GM18868 (cell line): ENCODE measurements around the gene FHIT.

Source experiments
- ATAC-seq: cut with Tn5 transposase; IDR thresholded peaks from one replicate; pipeline ENCODE4 v1.9.1; 2021; ENCODE audit warnings: mild to moderate bottlenecking, moderate library complexity; ENCODE audit not compliant: unreplicated experiment

Gene FHIT

DNA sequence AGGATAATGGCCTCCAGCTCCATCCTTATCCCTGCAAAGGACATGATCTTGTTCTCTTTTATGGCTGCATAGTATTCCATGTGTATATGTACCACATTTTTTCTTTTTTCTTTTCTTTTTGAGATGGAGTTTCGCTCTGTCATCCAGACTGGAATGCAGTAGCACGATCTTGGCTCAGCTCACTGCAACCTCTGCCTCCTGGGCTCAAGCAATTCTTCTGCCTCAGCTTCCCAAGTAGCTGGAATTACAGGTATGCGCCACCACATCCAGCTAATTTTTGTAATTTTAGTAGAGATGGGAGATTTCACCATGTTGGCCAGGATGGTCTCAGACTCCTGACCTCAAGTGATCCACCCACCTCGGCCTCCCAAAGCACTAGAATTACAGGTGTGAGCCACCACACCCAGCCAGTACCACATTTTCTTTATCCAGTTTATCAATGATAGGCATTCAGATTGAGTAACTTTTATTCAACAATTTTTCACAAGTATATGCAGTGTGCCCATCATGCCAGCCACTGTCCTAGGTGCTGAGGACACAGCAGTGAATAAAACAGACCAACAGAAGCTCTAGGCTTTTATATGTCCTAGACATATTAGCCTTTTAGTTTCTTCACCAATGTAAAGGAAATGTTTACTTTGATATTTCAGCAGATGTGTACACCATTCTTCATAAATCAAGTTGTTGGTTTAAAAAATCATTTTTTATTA, 815.2 kb downstream of the FHIT start:
- no peak for ATAC-seq

DNA sequence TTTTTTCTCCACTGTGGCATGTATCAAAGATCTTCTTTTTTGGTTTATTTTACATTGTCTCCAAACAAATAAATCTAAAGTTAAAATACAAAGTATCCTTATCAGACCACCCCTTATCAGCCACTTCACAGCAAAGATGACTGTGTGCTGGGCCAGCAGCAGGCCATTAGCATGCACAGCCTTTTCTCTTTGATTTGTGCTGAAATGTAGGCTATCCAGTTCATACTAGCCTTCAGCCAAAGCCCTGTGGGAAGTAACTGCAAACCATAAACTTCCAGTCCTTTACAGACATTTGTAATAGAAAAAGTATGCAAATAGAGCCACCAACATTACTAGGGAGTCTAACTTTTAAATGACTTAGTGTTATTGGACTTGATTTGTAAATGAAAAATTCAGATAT, 816.3 kb downstream of the FHIT start:
- ATAC-seq, result no peak

DNA sequence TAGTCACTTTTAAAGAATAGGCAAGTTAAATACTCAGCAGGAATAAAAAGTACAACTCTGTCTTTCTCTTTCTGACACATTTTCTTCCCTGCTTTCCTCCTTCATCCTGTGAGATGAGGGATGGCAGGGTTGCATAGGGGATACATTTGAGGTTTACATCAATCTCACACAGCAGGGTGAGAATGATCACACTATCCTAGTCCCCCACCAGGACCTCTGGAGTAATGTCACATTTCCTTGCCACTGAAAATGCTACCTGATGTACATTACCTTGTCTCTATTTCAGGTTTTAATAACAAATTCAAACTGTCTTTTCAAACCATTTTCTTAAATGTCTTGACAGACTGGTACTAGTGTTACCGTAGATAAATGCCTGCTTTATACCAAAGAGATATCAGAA, 816.9 kb downstream of the FHIT start:
- no peak for ATAC-seq

DNA sequence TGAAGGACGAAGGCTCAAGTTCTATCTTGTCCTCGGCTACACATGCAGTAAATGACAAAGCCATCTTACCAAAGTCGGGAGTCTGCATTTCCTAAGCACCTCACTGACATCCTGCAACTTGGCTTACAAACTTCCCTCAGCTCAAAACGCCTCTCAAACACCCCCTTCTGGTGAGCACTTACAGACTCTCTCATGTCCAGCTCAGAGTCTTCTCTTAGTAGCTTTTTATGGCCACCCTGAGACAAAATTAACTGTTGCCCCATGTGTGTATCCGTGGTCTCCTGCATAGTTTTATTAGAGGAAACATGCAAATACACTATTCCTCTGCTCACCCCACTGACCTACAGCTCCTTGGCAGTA, 819.7 kb downstream of the FHIT start:
- no peak for ATAC-seq

DNA sequence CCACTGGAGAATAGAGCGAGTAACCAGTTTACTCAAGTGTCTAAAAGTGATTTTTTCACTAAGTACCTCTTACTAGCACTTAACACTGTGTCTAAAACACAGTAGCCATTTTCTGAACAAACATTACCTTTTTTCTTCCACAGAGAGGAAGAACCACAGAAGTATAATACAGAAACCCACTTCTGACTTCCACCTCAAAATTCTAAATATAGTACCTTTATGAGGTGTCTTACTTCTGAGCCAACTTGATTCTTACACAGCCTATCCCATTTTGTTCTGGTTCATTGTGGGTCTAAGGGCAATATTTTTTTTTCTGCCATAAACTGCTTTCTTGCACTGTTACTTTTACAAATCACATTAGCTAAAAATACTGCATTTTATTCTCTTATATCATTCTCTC, 821.0 kb downstream of the FHIT start:
- no peak for ATAC-seq

DNA sequence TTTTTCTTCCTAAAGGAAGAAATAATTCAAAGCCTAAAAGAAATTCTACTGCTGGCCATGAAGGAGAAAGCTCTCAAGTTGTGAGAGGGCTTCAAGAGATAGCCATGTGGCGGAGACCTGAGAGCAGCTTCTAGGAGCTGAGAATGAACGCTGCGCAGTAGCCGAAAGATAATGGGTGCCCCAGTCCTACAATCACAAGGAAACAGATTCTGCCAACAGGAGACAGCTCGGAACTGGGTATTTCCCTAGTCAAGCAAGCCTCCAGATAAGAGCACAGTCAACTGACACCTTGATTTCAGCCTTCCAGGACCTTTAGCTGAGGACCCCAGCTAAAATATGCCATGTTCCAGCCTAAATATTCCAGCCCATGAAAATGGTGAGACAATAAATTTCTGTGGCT, 824.1 kb downstream of the FHIT start:
- ATAC-seq, result no peak

DNA sequence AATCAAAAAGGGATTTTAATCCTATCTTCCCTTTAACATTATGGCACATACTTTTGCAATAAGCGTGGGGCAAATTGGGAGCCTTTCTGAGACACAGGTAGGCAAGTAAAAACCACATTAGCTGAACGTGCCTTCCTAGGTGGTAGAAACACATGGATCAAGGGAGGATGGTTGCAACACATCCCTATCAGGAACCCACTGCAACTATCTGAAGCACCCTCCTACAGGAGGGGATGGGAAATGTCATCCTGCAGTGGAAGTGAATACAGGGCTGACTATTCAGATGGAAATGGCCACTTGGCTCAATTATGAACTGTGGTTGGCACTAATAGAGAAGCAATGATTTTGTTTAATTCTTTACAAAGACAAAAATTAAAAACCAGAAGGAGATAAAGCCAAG, 826.3 kb downstream of the FHIT start:
- ATAC-seq, result no peak

DNA sequence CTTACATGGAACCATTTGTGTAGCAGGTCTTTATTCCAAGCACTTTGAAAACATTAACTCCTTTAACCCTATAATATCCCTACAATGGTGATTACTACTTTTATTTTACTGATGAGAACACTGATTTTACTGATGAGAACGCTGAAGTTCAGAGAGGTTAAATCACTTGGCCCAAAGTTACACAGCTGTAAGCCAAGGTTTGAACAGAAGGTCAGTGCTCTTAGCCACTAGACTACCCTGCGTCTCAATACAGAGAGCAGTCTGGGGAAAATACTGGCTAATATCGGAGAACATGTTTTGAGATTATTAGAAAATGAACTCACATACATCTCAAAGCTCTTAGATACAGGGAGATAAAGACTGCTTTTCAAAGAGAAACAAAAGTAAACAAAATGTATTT, 827.2 kb downstream of the FHIT start:
- no peak for ATAC-seq

DNA sequence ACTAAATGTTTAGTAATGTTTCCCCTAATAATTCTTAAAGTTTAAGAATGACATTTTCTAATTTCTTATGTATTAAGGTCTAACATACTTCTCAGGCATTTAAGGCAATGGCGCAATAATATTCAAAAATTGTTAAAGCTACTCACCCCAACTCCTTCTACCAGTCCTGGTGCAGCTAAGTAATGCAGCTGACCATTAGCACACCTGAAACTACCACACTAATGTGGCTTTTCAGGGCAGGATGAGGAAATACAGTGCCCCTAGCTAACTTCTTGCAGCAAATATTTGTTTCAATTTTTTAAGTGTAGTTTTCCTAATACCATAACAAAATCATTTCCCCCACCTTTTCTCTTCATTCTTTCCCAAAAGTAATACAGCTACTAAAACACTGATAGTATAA, 827.7 kb downstream of the FHIT start:
- ATAC-seq, result no peak

DNA sequence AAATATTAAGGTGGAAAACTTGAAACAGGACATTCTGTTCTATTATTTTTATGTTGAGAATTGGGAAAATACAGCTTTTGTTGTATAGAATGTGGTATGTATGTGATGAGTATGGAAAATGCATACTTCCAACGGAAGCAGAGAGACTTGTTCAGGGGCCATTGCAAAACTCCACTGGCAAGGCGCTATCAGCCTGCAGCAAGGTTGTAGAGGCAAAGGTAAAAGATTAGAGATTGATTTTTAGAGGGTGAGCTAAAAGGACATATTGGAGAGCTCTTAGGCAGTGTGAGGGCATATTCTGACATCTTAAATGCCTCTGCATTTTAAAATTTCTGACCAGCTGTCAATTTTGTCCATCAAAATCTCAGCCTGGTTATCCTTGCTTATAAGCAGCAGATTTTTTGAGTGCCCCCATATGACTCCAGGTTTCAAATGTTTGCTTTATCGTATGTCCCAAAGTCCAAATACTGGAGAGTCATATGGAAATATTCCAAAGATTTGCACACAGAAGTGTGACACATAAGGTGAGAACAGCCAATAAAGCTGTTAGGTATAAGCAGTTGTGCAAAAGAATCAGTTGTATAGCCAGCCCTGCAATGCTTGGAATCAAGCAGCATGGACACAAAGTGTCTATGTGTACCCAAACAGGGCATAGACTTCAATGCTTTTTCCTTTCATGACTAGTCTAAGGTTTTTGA, 829.4 kb downstream of the FHIT start:
- ATAC-seq, result no peak

DNA sequence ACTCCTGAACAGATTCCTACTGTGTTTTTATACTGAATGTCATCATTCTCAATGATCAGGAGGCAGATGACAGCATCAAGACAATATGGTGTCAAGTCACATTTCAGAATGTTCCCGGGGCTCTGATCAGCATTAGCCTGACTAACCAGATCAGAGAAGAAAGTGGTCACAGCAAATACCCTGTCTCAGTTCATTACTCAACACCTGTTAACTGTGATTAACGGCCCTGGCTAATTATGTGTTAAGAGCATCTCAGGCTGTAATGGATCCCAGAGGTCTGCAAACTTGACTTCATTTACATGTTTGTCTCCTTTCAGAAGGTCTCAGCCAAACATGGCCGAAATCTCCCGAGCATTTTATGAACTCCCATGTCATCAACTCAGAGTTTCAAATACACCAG, 833.7 kb downstream of the FHIT start:
- no peak for ATAC-seq

DNA sequence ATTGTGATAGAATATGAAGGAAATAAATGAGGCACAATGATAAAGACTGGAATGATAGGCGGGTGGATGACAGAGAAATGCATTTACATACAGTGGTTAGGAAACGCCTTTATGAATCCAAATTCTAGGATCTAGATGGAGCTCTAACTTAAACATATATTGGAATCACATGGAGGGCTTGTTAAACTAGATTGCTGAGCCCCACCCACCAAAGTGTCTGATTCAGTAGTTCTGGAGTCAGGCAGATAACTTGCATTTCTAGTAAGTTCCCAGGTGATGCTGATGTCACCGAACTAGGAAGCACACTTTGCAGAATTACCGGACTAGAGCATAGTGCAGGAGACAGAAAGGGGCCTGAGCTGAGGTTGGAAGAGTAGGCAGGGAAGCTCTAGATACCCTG, 837.2 kb downstream of the FHIT start:
- no peak for ATAC-seq

DNA sequence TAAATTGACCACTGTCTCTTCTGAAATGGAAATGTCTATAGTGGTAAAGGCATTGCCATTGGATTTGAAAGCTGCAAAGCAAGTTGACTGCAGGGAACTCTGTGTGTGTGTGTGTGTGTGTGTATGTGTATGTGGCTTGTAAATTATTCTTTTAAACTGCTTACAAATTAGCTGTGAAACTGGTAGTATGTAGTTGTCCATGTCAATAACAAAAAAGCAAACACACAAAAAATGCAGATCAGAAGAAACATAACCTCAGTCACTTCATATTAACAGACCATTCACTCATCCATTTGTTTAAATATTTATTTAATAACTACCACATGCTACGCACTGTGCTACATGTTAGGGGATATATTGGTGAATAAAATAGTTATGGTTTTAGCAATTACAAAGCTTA, 837.7 kb downstream of the FHIT start:
- ATAC-seq, result no peak

DNA sequence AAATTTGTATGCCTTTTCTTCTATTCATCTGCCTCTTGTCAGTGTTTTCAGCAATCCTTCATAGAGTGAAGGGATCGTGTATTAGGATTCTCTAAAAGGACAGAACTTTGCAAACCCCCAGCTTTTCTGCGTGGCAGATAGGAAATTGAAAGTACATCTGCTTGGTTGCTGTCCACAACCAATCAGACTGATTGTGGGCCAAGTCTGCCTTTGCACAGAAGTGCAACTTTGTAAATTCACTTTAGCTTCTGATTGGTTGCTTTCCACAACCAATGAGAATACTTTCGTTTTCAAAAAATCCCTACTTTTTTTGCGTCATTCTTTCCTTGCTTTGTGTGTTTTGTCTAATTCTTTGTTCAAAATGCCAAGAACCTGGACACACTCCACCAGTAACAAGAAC, 847.4 kb downstream of the FHIT start:
- no peak for ATAC-seq

DNA sequence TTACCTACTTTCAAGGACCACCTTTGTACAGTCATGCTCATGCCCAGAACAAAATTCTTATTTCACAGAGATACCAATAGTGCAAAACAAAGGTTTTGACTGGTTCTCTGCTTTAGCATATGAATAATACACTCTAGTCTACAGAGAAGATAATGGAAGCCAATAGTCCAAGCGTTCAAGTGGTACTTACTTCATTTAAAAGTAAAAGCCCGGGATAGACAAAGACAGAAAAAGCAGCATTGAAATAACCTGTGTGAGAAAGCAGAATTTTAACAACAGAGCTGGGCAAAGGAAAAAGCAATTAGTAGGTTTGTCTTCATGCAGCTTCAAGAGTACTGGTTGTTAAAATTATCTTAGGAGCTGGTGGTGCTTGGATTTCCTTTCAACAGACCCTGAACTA, 848.3 kb downstream of the FHIT start:
- no peak for ATAC-seq

DNA sequence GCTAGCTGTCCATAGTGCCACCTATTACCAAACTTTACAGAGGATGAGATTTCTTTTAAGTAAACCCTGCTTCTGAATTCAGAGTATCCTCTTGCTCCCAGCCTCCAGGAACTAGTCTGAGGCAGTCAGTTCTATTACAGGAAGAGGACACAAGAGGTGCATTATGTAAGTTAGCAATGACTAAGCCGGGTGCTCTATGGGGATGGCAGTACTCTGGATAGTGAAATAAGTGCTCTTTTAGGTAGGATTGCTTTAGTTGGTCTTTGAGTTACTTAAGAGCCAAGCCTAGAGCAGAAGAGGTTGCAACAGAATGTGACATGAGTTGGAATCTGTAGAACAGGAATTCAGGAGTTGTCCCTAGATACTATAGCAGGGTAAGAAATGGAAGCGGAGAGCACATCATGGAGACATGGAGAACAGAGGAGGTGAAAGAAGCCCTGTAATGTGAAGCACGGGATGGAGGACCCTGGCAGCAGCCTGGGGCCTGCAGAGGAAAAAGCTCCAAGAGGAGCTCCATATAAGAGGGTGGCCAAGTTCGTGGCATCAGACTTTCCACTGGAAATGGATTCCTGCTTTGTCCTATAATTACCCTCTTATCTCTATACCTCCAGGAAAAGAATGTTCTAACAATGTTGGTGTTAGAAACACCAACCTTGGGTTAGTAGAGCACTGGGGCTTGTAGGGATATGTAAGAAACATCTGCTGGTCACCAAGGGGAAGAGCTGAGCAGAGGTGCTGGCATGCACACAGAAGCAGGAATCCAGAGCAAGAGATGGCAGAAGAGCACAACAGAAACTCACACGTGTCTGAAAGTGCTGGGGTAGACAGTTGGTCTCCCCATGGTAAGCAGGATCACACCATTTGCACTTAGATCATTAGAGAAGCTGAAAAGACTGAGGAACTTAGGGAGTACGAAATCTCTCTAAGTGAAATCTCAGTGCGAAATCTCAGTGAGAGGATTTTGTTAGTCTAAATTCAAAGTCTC, 851.1 kb downstream of the FHIT start:
- ATAC-seq, result no peak

DNA sequence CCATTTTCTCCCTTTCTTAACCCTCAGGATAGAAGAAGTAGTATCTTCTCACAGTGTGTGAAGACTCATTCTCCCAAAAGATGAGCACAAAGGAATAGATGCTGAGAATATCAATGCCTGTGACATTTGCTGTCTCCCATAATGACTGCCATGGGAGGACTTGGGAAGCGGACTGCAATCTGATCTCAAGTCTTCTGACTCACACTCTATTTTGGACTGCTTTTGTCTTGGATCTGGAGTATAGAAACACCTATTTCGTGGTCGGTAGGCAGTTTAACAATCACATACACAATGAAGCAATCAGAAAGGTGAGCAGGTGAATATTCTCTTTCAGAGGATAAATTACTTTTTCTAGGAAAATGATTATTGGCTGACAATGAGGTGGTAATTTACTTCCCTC, 852.0 kb downstream of the FHIT start:
- no peak for ATAC-seq

DNA sequence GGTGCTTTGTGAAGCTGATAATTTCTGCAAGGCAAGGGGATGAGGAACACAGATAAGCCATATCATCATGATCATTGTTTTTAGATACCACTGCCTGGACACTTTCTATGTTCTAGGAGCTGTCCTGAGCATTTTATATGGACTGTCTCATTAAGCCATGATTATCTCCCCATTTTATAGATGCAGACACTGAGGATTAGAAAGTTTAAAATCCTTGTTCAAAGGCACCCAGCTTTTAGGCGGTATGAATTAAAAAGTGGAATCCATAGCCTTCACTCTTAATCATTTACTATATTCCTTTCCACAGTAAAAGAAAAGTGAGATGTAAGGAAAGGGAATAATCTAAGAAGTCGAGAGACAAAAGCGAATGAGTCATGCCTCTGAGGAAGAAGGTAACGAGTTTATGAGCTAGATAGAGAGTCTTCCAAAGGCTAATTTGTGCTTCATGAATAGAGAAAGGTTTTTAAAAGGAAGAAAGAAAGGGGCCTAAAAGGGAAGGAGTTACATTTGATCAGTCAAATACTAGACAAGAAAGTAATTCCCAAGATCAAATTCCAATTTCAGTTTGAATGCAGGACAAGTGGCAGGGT, 856.0 kb downstream of the FHIT start:
- no peak for ATAC-seq

DNA sequence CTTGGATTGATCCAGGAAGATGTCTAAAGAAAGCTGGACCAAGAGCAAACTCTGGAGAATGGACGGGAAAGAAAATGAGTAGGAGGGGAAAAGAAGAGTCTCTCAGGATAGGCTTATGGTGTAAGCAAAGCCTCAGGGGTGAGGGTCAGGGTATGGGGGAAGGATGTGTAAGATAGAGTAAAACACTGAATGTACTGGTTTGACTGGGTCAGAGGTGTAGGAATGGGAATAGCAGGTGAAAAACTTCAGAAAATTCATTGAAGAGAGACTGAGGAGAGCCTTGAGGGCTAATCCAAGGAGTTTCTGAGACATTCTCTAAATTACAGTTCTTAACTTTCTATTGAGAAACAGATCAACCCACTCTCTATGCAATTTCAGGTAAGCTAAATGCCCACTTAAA, 857.3 kb downstream of the FHIT start:
- ATAC-seq, result no peak

DNA sequence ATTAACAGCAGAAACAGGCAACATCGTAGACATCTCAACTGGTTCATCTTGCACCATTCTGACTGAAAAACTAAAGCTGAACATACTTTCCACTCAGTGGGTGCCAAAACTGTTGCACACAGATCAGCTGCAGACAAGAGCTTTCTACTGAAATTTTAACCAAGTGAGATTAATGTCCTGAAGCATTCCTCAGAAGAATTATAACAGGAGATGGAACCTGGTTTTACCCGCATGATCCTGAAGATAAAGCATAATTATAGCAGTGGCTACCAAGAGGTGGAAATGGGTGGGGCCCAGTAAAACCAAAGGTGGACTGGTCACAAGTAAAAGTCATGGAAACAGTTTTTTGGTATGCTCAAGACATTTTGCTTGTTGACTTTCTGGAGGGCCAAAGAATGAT, 858.8 kb downstream of the FHIT start:
- ATAC-seq, result no peak

DNA sequence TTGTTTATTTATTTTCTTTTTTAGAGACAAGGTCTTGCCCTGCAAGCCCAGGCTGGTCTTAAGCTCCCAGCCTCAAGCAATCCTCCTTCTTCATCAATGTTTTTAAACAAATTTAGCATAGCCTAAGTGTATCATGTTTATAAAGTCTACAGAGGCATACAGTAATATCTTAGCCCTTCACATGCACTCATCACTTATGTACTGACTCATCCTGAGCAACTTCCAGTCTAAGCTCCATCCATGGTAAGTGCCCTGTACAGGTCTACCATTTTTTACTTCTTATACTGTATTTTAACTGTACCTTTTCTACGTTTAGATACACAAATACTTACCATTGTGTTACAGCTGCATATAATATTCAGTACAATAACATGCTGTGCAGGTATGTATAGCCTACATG, 860.0 kb downstream of the FHIT start:
- ATAC-seq, result no peak
